HG02642 (cell line): ENCODE data around the gene KRT3.

Experiments
- ATAC-seq: cut with Tn5 transposase; IDR thresholded peaks from one replicate; pipeline ENCODE4 v1.9.1; 2021; ENCODE audit warnings: mild to moderate bottlenecking; ENCODE audit not compliant: unreplicated experiment, poor library complexity

KRT3 gene

DNA sequence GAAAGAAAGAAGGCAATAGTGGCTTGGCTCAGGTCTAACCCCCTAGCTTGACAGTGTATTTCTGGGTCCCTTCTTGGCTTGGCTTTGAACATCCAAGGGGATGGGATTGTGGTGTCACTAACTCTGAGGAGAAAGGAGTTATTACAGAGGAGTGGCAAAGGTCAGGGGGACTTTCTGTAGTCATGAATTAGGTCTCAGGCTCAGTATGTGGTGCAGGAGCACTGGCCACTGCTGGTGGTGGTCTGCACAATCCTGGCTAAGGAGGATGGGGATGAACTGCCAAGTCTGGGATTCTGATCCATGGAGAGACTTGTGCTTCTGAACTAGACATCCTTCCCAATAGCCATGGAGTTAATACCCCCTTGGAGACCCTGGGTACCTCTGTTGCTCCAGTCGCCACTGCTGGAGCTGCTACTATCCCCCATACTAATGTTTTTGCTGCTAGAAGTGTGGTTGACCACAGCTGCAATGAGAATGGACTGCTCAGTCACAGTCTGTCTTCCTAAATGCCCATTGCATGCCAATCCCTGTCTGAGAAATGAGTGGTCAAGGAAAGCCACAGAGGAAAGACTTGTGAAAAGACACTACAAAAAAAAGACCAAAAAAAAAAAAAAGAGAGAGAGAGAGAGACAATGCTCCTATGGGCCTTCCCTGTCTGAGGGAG is 51.3 kb downstream of the KRT3 start:
- ATAC-seq: no peak

GRCh38 chr12:52742822-52743457 is 53.0 kb downstream of the KRT3 start:
- ATAC-seq: no peak

GRCh38 chr12:52742196-52742580 is 53.7 kb downstream of the KRT3 start:
- no peak for ATAC-seq

DNA sequence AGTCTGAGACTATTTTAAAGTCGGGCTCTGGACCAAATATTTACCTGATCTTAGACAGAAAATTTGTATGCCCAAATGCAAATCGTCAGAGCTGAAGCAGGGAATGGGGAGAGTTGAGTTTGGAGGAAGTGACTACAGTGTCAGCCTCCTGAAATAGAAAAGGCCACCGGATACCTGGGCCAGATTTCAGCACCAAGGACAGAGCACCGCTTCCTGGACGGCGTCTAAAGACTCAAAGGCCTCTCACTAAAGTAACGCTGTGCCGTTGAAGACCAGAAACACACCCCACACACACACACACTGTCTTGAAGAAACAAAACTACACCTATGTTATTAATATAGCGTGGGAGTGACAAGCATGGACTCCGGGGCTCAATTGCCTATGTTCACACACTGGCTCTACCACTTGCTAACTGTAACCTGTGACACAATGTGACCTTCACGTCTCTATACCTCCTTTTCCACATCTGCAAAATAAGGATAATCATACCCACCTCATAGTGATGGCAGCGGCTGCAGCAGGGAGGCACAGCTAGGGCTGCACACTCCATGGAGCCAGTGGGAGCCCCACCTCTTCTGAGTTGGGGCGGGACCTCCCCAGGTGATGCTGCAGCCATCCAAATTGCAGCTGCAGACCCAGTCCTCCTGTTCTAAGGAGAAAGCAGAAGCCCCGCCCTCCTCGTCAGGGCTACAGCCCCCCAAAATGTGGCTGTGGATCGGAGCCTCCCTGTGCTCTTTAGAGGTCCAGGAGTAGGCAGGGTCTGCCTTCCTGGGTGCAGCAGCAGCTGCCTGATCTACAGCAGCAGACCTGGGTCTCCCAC is 54.3 kb downstream of the KRT3 start:
- ATAC-seq: no peak

- no peak for ATAC-seq
Observed at GRCh38 chr12:52740584-52740983, 55.3 kb downstream of the KRT3 start.

DNA sequence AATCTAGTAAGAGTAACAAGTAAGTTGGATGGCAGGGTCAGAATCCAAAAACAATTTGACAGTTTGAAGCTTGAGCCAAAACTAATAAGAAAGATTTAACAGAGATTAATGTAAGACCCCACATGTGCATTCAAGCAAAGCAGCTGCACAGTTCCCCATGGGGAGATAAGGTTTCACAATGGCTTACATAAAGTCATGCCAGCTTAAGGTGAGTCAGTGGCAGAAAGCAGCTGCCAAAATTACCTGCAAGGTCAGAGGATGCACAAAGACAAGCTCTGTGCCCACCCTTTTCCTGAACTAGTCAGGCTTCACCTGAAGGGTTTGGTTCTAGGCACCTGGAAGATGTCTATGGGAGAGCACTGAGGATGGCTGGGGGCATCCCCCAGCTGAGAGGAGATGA is 56.0 kb downstream of the KRT3 start:
- no peak for ATAC-seq
